Measurements from ENCODE around the gene TLCD1. TPM values are rescaled to one million over a fixed set of nuclear protein-coding genes. Genes with fewer than 3 reads are reported as not detected.
A peak's percentile ranks its signal among the peaks of the same experiment; 100 is the strongest.
"Not testable (repeated sequence)": the region's sequence is repeated elsewhere in the genome, so short reads cannot be mapped to it uniquely, and the experiment has no call there.

Gene TLCD1
- total RNA-seq, 1 experiment from 2014 or later = 1.3 TPM

- no peak for DNase-seq (ENCODE audit: low read depth)
These were observed 21.1 kb upstream of the TLCD1 start for GRCh38 chr17:28747051-28747691.

- DNase-seq (ENCODE audit: low read depth) = no peak
These were observed 20.6 kb upstream of the TLCD1 start for GRCh38 chr17:28746611-28747050.

- peak; percentile 45 for DNase-seq (ENCODE audit: low read depth)
These were observed 19.9 kb upstream of the TLCD1 start for GRCh38 chr17:28745786-28746411.

GRCh38 chr17:28744972-28745785 is 19.1 kb upstream of the TLCD1 start:
- DNase-seq (ENCODE audit: low read depth) = peak; percentile 69

- DNase-seq (ENCODE audit: low read depth) = peak; percentile 63
These were observed 18.3 kb upstream of the TLCD1 start for GRCh38 chr17:28744104-28744971.

GRCh38 chr17:28743243-28744103 is 17.4 kb upstream of the TLCD1 start, which contains the start of gene TRAF4:
TSS of gene TRAF4 (plus strand) at chr17:28744011. CDS start at chr17:28744113, 102 bp downstream.
- DNase-seq (ENCODE audit: low read depth) = peak; percentile 90

GRCh38 chr17:28741358-28742349 is 15.6 kb upstream of the TLCD1 start:
- no peak for DNase-seq (ENCODE audit: low read depth)

- DNase-seq (ENCODE audit: low read depth) = no peak
These were observed 14.6 kb upstream of the TLCD1 start for GRCh38 chr17:28740406-28741357.

GRCh38 chr17:28738680-28739384 is 12.8 kb upstream of the TLCD1 start:
- no peak for DNase-seq (ENCODE audit: low read depth)

- no peak for DNase-seq (ENCODE audit: low read depth)
These were observed 12.0 kb upstream of the TLCD1 start for GRCh38 chr17:28737770-28738679.

- DNase-seq (ENCODE audit: low read depth) = no peak
These were observed 11.3 kb upstream of the TLCD1 start for GRCh38 chr17:28737316-28737715.

GRCh38 chr17:28735913-28736769 is 10.1 kb upstream of the TLCD1 start:
- not testable (repeated sequence) for DNase-seq (ENCODE audit: low read depth)

- DNase-seq (ENCODE audit: low read depth) = peak; percentile 40
These were observed 9.2 kb upstream of the TLCD1 start for GRCh38 chr17:28735242-28735722.

GRCh38 chr17:28734712-28735241 is 8.7 kb upstream of the TLCD1 start:
- DNase-seq (ENCODE audit: low read depth) = no peak

- DNase-seq (ENCODE audit: low read depth) = no peak
These were observed 7.3 kb upstream of the TLCD1 start for GRCh38 chr17:28733346-28733745.

Measured in Daoy (cell line).